ENCODE measurements around the gene CCDC33.

Gene CCDC33

DNA sequence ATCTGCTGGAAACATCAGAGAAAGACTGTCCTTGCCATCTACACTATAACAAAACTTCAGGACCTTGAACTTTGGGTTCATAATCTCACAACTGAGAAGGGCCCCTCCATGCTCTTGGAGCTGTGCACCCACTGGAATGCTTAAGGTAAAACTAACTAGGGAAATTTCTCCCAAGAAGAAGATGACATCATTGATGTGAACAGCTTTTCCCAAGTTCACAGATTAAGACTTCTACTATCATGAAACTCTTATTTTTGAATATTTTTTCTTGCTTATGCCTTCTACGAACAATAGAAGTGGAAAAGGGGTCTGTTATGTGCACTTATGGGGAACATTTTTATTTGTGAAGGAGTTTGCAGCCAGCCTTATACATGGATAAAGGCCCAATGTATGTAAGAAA lies 126.4 kb downstream of the CCDC33 start:
- no peak overlapping the region for H3K4me3 ChIP-seq (ENCODE audit: control insufficient read depth, low read depth, low read length)
- no peak for DNase-seq (ENCODE audit: low read depth)
- TF ChIP-seq, protein P1, sequence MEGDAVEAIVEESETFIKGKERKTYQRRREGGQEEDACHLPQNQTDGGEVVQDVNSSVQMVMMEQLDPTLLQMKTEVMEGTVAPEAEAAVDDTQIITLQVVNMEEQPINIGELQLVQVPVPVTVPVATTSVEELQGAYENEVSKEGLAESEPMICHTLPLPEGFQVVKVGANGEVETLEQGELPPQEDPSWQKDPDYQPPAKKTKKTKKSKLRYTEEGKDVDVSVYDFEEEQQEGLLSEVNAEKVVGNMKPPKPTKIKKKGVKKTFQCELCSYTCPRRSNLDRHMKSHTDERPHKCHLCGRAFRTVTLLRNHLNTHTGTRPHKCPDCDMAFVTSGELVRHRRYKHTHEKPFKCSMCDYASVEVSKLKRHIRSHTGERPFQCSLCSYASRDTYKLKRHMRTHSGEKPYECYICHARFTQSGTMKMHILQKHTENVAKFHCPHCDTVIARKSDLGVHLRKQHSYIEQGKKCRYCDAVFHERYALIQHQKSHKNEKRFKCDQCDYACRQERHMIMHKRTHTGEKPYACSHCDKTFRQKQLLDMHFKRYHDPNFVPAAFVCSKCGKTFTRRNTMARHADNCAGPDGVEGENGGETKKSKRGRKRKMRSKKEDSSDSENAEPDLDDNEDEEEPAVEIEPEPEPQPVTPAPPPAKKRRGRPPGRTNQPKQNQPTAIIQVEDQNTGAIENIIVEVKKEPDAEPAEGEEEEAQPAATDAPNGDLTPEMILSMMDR (conservative IDR thresholded peaks at IDR 0.05; ENCODE audit: control insufficient read depth, insufficient read depth, low read depth, low read length): no peak

GRCh38 chr15:74364936-74365597 lies 128.9 kb downstream of the CCDC33 start:
- peak overlapping the region; percentile 59 for H3K4me3 ChIP-seq (ENCODE audit: control insufficient read depth, low read depth, low read length)
- TF ChIP-seq, protein P1 (conservative IDR thresholded peaks at IDR 0.05; ENCODE audit: control insufficient read depth, insufficient read depth, low read depth, low read length): no peak
- no peak for DNase-seq (ENCODE audit: low read depth)

DNA sequence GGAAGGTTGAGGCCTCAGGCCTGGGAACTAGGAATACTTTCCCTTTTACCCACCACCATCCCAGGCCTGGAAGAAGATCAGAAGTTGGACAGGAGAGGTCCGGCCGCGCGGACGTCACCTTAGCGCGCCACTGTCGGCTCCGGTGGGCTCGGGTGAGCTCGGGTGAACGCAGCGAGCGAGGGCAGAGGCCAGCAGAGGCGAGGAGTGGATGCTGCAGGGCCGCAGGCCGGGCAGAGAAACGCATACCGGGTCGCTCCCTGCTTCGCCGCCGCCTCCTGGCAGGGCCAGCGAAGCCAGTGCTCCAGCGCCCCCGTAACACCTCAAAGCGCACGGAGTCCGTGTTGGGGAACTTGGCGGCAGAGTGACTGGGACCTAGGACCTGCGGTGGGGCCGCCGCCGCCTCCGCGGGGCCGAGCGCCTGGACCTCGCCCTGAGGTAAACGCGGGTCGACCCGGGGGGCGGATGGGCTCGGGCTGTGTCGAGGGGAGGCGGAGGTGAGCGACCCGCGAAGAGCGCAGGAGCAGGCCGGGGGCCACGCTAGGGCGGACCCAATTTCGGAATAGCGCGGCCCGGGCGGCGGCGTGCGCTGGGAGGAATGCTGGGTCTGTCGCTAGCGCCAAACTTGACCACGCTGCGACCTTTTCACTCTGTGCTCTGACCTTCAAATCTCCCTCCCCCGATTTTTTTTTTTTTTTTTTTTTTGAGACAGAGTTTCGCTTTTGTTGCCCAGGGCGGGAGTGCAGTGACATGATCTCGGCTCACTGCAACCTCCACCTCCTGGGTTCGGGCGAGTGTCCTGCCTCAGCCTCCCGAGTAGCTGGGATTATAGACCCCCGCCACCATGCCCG lies 129.7 kb downstream of the CCDC33 start:
- peak; percentile 74 for DNase-seq (ENCODE audit: low read depth)
- TF ChIP-seq, protein P1 (conservative IDR thresholded peaks at IDR 0.05; ENCODE audit: control insufficient read depth, insufficient read depth, low read depth, low read length): no peak
- peak overlapping the region; percentile 59 for H3K4me3 ChIP-seq (ENCODE audit: control insufficient read depth, low read depth, low read length)

DNA sequence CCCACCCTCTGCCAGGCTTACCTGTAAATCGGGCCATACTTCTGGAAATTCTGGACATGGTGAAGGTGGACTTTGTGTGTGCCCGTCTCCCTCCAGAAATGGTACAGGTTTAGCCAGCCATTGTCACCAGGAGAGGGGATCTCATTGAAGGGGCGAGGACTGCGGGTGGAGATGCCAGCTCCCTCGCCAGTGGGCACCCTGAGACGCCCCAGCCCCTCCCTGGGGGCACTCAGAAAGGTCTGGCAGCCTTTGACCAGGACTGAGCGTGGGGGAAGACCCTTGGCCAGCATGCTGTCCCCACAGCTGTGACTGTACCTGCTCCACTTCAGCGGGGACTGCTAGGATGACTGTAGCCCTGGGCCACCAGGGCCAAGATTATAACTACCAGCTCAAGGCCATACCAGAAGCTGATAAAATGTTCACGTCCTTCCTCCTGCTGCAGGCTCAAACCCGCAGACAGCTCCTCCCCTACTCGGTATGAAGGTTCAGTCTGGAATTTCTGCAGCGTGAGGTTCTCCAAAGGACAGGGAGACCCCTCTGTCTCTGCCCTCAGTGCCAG lies 131.2 kb downstream of the CCDC33 start, which contains the start of gene CYP11A1:
Gene CYP11A1 (minus strand): TSS at position 351 of the 559 bp plus-strand sequence. CDS start 61 bp downstream, at position 290.
- H3K4me3 ChIP-seq (ENCODE audit: control insufficient read depth, low read depth, low read length): no peak within 1 kb of the TSS

GRCh38 chr15:74368121-74368520 lies 132.0 kb downstream of the CCDC33 start:
- no peak for DNase-seq (ENCODE audit: low read depth)
- TF ChIP-seq, protein P1 (conservative IDR thresholded peaks at IDR 0.05; ENCODE audit: control insufficient read depth, insufficient read depth, low read depth, low read length): no peak

More for the DNA sequence above, 131.2 kb downstream of the CCDC33 start, which contains the start of gene CYP11A1:
- TF ChIP-seq, protein P1 (conservative IDR thresholded peaks at IDR 0.05; ENCODE audit: control insufficient read depth, insufficient read depth, low read depth, low read length): no peak
- DNase-seq (ENCODE audit: low read depth): no peak

GRCh38 chr15:74369084-74369745 lies 133.1 kb downstream of the CCDC33 start:
- DNase-seq (ENCODE audit: low read depth): no peak
- no peak overlapping the region for H3K4me3 ChIP-seq (ENCODE audit: control insufficient read depth, low read depth, low read length)
- TF ChIP-seq, protein P1 (conservative IDR thresholded peaks at IDR 0.05; ENCODE audit: control insufficient read depth, insufficient read depth, low read depth, low read length): no peak

More at GRCh38 chr15:74368121-74368520, 132.0 kb downstream of the CCDC33 start:
- H3K4me3 ChIP-seq (ENCODE audit: control insufficient read depth, low read depth, low read length): no peak overlapping the region
